IPS-18c (cell line): ENCODE data around the gene DENND1A.

Source experiments
- H3K4me3 ChIP-seq: 2 replicates; pipeline ENCODE4 v1.7.0; 2013; ENCODE audit warnings: low read depth, mild to moderate bottlenecking, low read length, moderate library complexity; ENCODE audit not compliant: insufficient read depth
- H3K9me3 ChIP-seq: one replicate; pipeline ENCODE4 v1.6.1; 2013; ENCODE audit warnings: mild to moderate bottlenecking, low read length, moderate library complexity; ENCODE audit not compliant: control insufficient read depth, insufficient read depth

DENND1A gene

DNA sequence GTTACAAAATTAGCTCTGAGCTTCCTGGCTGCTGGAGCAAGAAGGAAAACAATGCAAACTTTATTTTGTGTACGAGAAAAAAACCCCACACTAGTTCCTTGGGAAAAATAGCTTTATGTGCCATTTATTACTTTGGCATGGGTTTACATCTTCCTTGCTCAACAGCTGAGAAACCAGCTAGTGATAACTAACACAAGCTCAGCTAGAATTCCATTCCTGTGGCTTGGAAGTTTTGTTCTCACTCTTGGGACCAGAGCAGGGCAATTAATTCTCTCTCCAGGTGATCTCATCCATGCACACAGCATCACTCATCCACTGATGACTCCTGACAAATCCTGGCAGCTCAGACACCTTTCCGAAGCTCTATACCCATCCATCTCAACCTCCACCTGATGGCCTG, 469.8 kb downstream of the DENND1A start:
- no peak overlapping the region for H3K4me3 ChIP-seq
- H3K9me3 ChIP-seq: no peaks in the 10 kb centered on the region

DNA sequence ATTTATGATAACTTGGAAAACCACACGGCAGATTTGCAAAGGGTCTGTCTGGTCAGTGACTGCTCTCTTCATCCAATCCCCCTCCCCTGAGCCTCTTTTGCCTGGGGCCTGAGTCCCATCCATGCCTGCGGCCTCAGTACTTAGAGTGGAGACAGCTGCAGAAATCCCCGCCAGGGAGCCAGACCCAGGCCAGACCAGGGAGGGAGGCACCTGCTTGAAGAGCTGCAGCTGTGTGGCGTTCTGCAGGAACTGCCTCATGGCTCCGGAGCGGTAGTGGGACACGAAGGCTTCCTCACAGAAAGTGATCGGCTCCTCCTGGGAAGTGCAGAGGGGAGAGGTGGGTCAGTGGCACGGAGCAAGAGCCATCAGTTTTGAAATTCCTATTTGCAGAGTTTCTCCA, 472.3 kb downstream of the DENND1A start:
- no peaks in the 10 kb centered on the region for H3K9me3 ChIP-seq

DNA sequence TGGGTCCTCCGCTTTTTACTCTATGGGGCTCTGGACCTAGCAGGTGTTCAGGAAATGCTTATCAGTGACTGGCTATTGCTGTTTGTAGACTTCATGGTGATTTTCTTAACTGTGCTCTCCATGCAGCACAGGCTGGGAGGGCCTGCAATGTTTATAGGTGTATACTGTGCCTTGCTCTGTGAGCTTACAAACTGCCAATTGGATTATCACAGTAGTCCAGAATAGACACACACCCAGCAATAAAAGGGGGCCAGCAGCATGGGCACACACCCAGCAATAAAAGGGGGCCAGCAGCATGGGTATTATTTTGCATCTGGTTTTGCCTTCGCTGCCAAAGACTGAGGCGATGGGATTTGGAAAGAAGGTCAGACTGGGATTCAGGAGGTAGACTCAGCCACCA, 473.9 kb downstream of the DENND1A start:
- Histone ChIP-seq H3K9me3 (no peaks in the 10 kb centered on the region), H3K4me3 (no peak overlapping the region)

More for the DNA sequence above, 472.3 kb downstream of the DENND1A start:
- no peak overlapping the region for H3K4me3 ChIP-seq

DNA sequence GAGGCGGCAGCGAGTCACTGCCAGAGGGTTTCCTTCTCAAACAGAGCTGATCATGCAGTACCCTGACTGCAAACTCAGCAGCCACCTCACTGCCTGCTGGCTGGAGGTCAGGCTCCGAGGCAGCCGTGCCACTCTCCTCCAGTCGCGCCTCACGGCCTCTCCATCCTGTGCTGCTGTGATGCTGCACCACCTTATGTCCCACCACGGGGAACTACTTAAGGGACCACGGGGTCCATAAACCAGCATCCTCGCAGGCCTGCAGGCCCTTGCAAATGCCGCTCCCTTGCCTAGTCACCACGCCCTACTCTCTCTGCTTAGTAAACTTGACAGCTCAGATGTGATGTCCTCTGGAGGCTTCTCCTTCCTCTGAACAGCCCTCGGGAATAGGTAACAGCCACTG, 474.7 kb downstream of the DENND1A start:
- Histone ChIP-seq H3K4me3 (no peak overlapping the region), H3K9me3 (no peaks in the 10 kb centered on the region)

DNA sequence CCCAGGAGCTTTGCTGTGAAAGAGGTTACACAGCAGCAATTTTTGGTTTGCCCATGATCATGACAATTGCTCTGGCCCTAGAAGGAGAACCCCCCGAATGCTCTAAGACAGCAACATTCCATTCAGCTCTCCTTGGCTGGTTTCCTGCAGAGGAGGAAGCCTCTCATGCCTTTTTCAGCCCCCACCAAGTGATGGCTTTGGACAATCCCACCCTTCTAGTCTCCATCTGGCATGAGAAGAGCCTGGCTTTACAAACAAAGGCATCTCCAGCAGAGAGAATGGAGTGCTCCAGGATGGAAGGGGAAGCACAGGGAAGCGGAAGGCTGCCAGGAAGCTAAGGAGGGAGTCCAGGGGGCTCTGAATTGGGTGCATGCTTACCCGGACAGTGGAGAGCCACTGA, 475.6 kb downstream of the DENND1A start:
- Histone ChIP-seq H3K4me3 (no peak overlapping the region), H3K9me3 (no peaks in the 10 kb centered on the region)

DNA sequence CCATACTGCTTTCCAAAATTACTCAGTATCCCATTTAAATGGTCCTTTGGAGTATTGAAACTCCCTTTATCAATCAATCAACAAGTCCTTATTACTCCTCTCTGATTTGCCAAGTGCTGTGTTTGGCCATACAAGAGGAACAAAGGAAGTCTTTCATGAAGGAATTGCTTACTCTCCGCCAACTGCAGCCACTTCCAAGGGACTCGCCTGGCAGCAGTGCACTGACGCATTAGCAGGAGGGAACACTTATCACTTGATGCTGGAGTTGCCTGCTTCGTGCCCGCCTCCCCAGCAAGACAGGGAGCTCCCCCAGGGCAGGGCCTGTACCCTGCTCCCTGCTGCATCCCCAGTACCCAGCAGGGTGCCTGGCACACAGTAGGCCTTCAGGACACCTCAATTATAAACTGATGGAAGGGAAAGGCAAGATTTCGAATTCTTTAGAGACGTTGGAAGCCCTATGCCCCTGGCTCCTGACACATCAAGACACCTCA, 476.1 kb downstream of the DENND1A start:
- Histone ChIP-seq H3K4me3 (no peak overlapping the region), H3K9me3 (no peaks in the 10 kb centered on the region)

DNA sequence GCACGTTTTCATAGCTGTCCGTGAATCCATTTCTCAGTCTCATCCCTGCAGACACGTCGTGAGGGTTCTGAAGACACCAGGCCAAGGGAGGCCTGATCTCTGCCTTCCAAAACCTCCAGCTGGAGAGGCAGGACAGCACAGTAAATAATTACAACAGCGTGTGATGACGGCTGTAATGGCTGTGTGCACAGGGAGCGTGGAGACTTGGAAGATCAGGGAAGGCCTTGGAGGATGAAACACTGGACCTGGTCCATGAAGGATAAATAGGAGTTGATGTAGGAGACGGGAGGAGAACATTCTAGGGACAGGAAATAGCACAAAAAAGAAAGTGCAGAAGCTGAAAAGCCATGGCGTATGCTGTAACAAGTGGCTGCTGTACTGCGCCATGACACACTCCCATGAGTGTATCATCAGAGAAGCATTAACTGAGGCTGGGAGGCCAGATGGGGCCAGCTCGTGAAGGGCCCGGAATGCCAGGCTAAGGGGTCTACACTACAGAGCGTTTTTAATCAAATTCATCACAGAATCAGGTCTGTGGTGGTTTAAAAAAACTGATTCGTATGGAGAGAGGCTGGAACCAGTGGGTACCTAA, 476.8 kb downstream of the DENND1A start:
- no peak overlapping the region for H3K4me3 ChIP-seq
- no peaks in the 10 kb centered on the region for H3K9me3 ChIP-seq

DNA sequence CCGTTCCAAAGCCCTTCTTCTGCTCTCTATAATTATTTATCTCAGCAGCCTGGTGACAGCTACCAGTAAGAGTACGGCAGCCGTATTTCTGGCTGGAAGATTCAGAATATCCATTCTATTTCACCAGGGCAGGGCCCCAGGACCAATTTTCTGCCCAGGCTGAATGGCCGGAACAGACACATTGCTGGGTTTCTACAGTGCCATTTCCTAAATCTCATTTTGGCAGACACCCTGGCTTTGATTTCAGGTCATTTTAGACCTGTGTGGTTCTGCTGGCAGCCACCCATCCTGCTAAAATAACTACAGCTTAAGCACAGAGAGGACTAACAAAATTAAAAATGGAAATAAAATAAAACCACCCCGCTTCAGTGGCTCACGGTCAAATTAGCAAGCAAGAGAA, 478.9 kb downstream of the DENND1A start:
- H3K9me3 ChIP-seq: no peaks in the 10 kb centered on the region
- no peak overlapping the region for H3K4me3 ChIP-seq

DNA sequence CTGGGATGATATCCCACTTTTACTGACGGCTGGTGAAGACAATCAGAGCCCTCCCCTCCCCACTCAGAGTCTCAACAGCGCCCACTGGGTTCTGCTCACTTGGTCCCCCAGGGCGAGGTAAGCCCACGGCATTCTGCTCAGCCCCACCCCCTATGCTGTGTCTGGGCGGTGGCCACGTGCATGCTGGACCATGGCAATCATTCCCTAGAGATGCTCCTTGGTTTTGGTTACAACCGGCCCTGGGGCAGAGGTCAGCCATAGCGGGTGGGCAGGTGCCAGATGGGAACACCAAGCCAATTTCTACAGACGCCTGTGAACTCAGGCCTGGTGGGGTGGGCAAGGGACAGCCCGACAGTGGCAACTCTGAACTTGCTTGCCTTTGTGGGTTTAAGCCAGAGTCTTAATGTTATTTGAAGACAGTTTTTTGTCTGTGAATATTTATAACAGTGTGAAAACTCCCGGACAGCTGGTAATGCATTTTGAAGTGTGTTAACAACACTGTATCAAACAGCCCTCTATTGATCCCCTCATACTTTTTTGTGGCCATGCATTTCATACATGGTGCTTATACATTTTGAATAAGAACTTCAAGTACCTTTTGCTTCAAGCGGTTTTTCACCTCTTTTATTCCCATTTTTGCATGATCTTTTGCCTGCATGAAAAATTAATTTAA, 479.7 kb downstream of the DENND1A start:
- H3K4me3 ChIP-seq: no peak overlapping the region
- H3K9me3 ChIP-seq: no peaks in the 10 kb centered on the region

DNA sequence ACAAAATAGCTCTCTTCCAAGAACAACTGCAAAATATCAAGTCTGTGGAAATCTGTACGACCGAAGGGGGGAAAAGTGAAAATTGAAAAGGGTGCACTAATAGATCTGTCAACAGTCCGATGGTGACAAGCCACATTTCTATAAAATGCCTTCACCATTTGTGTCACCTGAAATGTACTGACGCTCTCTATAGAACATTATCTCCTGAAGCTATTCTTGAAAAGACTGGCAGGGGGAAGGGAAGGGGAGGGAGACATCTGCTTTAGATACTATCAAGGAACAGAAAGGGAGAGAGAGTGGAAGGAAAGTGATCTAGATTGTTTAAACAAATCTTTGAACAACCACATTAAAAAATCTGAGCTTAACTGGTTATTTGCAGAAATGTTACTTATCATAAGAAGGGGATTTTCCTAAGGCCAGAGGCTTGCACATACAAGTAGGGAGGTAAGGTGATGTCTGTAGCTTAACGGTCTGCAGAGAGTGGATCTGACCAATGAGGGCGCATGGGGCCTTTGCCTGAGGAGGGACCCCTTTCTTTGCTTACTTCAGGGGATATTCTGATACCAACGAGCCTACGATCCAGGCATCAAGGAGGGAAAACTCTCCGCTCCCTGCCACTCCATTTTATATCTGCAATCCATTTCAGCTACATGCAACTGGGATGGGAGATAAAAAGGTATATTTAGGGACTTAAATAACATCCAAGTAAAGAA, 481.8 kb downstream of the DENND1A start:
- H3K9me3 ChIP-seq: no peaks in the 10 kb centered on the region

DNA sequence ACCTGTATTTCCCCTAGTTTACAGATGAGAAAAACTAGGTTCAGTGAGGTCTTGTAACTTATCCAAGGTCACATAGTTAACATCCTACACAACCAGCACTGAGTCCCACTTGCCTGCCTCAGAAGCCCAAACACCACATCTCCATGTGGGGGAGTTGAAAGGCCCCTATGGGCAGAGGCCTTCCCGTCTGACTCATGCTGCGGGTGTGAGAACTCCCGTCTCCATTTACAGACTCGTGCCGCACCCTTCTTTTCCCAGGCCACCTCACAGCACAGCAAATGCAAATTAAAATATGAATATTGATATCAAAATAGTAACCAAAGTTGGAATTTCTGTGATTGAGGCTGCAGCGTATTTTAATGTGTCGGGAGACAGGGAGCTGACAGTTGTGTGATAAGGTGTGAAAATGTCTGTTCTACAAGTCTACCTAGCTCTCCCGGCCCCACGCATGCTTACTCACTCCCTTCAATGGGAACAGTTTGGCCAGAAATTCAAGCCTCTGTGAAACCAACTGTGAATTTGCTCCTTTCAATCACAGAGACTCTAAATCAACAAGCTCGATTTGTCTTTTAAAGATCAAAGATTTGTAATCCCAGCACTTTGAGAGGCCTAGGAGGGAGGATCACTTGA, 483.8 kb downstream of the DENND1A start:
- no peak overlapping the region for H3K4me3 ChIP-seq
- no peaks in the 10 kb centered on the region for H3K9me3 ChIP-seq

More for the DNA sequence above, 481.8 kb downstream of the DENND1A start:
- H3K4me3 ChIP-seq: no peak overlapping the region

DNA sequence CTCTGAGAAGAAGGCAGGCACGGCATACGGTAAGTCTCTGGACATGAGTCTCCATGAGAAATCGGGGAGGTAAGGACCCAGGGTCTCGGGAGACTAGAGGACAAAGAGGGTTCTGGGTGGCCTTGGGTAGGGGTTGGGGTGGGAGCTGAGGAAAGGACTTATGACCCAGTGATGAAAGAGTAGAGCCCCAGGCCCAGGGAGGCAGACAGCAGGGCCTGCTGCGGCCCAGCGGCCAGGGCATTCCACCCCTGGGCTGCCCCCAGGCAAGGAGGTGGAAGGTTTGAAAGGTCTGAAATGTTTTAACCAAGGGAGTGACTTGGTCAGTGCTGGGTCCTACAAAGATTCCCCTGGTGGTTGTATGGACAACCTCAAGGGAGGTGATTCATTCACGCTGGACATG, 484.8 kb downstream of the DENND1A start:
- Histone ChIP-seq H3K9me3 (no peaks in the 10 kb centered on the region), H3K4me3 (no peak overlapping the region)

DNA sequence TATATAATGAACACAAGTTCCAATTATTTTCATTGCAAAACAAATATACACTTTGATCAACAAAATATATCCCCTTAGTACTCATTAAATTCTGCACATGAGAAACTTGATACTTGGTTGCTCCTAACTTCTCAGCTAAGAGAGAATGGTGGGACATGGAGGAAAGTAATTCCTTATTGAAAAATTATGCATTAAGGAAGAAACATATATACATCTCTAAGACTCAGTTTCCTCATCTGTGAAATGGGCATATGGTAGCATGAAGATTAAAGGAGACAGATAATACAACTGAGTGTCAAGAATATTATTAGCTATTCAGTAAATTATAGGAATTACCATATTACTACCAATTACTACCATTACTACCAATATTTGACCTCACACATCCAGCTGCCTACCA, 488.2 kb downstream of the DENND1A start:
- H3K9me3 ChIP-seq: peaks cover 2% of the 10 kb centered on the region
- no peak overlapping the region for H3K4me3 ChIP-seq

DNA sequence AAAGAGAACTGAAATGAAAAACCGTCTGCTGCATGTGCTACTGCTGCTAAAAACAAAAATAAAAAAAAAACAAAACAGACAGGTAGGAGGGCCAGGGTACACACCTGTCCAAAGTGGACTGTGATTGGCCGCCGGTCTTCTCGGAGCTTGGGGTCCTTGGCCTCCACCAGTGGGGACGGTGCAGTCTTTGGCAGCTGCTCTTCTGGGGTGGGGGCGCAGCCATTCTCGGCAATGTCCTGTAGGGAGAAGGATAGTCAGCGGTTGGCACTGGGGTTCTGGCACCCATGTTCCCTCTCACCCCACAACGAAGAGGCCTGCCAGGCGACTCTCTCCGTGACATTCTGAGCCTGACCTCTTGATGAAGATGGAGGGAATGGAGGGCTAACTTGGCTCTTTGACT, 489.7 kb downstream of the DENND1A start:
- Histone ChIP-seq H3K9me3 (peaks cover 2% of the 10 kb centered on the region), H3K4me3 (no peak overlapping the region)

DNA sequence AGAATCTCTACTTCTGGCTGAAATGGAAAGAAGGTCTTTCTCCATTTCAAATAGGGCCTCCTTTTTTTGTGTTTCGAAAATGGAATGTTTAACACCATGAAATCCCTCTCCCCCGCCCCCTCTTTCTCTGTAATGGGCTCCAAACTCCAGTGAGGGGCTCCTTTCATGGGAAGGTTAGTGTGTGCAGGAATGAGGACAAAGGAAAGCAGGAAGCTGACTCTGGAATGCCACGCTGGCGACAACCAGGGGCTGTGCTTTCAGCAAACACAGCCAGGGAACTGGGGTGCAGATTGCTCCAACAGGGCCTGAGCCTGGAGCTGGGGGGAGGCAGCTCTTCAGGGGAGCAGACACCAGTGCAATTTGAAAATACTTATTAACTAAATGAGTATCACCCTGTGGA, 491.1 kb downstream of the DENND1A start:
- Histone ChIP-seq H3K4me3 (no peak overlapping the region), H3K9me3 (peaks cover 2% of the 10 kb centered on the region)

DNA sequence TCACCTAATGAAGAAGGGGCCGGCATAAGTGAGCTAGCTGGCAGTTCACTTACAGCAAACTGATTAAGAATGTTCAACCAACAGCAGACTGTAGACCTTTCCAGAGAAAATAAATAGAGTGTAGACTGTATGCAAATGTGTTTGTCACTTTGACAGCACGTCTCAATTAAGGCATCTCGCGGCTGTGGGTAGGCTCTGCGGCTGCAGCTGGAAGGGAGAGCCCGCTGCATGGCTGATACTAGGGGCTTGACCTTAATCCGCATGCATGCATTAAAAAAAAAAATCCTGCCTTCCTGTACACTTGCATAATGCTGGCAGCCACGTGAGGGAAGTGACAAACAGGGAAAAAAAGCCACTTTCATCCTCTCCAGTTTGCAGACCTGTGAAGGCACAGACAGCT, 491.6 kb downstream of the DENND1A start:
- H3K9me3 ChIP-seq: peaks cover 2% of the 10 kb centered on the region
- H3K4me3 ChIP-seq: no peak overlapping the region

DNA sequence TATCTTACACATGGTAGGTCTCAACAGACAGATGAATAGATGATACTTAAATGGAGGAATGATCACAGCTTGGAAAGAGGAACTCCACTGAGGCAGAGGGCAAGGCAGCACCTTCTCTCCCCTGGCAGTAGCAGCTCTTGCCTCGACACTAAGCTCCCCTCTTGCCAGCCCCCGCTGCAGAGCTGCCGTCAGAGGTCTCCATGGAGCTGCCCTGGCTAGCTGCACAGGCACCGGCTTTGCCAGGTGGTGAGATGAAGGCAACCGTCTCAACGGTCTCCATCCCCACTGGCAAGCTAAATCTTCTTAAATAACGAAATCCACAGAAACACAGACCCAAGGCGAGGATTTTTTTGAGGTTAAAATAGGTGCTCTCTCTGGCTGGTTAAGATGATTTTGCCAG, 492.7 kb downstream of the DENND1A start:
- H3K9me3 ChIP-seq: peaks cover 2% of the 10 kb centered on the region
- H3K4me3 ChIP-seq: no peak overlapping the region

DNA sequence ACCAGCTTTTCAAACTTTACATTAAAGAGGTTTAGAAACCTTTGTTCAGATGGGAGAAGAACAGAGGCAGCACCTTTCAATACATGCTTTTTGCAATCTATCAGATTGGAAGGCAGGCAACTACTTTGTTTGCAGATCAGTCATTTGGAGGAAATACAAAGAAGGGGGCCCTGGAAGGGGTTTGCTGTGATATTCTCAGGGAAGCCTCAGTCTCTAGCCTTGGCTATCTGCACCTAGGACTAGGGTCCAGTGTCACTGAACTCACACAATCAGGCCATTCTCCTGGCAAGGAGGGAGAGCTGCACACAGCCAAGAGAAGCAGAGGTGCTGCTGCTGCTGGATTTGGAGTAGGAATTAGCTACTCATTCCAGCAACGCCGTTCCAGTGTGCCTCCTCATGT, 494.5 kb downstream of the DENND1A start:
- no peak overlapping the region for H3K4me3 ChIP-seq
- peaks cover 2% of the 10 kb centered on the region for H3K9me3 ChIP-seq
